HFF-Myc (cell line): ENCODE measurements around the gene RCOR3.
"Not testable (repeated sequence)": the region's sequence is repeated elsewhere in the genome, so short reads cannot be mapped to it uniquely, and the experiment has no call there.

Experiments used
- DNase-seq: peaks from one replicate; pipeline ENCODE4 v3.0.0-alpha.2; 2011; ENCODE audit warnings: low read depth; ENCODE audit errors: extremely low read depth
- H3K4me3 ChIP-seq: replicated peaks from 2 replicates; pipeline ENCODE4 v1.5.1; 2011; ENCODE audit warnings: low read depth, mild to moderate bottlenecking, control low read depth, low read length
- TF ChIP-seq, protein P1 (sequence below): IDR thresholded peaks from 2 replicates; pipeline ENCODE4 v1.5.1; 2012; ENCODE audit warnings: mild to moderate bottlenecking, low read depth, low read length, control low read depth; ENCODE audit errors: missing control alignments

RCOR3 gene

DNA sequence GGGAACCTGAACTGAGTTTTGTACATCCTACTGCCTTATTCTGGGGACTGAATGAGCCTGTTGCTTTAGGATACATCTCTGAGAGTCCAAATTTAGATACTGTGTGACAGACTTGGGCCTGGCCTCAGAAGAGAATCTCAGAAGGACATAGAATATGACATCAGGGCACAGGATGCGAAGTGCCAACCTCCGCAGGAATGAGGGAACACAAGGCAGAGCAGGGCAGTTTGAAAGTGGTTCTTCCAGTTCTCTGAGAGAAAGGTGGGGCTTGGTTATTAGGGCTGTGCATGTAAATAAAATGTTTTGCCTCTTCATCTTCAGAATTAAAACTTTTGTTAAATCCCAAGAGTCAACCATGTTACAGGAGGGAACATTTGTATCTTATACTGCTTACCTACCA is 90.6 kb downstream of the RCOR3 start:
- no peak for DNase-seq
- TF ChIP-seq, protein P1, sequence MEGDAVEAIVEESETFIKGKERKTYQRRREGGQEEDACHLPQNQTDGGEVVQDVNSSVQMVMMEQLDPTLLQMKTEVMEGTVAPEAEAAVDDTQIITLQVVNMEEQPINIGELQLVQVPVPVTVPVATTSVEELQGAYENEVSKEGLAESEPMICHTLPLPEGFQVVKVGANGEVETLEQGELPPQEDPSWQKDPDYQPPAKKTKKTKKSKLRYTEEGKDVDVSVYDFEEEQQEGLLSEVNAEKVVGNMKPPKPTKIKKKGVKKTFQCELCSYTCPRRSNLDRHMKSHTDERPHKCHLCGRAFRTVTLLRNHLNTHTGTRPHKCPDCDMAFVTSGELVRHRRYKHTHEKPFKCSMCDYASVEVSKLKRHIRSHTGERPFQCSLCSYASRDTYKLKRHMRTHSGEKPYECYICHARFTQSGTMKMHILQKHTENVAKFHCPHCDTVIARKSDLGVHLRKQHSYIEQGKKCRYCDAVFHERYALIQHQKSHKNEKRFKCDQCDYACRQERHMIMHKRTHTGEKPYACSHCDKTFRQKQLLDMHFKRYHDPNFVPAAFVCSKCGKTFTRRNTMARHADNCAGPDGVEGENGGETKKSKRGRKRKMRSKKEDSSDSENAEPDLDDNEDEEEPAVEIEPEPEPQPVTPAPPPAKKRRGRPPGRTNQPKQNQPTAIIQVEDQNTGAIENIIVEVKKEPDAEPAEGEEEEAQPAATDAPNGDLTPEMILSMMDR: no peak
- H3K4me3 ChIP-seq: no peak overlapping the region

DNA sequence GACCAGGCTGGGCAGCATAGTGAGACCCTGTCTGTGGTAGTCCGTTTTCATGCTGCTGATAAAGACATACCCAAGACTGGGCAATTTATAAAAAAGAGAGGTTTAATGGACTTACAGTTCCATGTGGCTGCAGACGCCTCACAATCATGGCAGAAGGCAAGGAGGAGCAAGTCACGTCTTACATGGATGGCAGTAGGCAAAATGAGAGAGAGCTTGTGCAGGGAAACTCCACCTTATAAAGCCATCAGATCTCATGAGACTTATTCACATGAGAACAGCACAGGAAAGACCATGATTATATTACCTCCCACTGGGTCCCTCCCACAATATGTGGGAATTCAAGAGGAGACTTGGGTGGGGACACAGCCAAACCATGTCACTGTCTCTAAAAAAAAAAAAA is 92.9 kb downstream of the RCOR3 start:
- DNase-seq, H3K4me3 ChIP-seq: not testable (repeated sequence)

GRCh38 chr1:211352465-211352864 is 93.3 kb downstream of the RCOR3 start:
- DNase-seq: no peak
- TF ChIP-seq, protein P1: no peak
- no peak overlapping the region for H3K4me3 ChIP-seq

DNA sequence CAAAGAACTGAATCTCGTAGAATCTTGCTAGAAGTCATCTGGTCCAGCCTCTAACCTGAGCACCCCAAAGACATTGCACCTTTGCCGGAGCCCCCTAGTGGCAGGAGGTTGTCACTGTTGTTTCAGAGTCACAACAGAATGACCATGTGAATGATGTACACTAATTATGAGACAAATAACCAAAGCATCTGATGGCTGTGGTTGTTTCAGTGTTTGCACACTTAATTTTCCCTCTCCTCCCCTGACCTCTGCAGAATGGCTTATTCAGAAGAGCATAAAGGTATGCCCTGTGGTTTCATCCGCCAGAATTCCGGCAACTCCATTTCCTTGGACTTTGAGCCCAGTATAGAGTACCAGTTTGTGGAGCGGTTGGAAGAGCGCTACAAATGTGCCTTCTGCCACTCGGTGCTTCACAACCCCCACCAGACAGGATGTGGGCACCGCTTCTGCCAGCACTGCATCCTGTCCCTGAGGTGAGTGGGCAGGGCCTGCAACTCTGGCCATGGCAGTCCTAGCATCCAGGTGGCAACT is 93.9 kb downstream of the RCOR3 start:
- no peak overlapping the region for H3K4me3 ChIP-seq
- TF ChIP-seq, protein P1: peak; percentile 84
- no peak for DNase-seq

- no peak overlapping the region for H3K4me3 ChIP-seq
- DNase-seq: no peak
- TF ChIP-seq, protein P1: no peak
These were observed 94.5 kb downstream of the RCOR3 start for GRCh38 chr1:211353562-211354212.

DNA sequence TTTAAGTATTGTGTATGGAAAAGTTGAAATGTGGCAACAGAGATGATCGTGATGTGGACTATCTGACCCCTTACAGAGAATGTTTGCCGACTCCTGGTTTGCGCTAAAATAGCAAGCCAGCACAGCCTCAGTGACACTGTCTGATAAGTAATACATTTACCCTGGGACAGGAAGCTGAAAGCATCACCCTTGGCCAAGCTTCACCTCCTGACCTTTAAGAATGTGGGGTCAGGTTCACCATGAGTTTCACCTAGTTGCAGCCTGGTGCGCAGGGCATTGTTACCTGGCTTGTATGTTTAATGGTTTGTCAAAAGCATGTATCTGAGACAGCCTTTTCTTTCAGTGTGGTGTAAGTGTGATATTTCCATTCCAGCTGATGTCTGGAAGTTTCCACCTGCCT is 96.7 kb downstream of the RCOR3 start:
- DNase-seq: no peak
- H3K4me3 ChIP-seq: no peak overlapping the region
- TF ChIP-seq, protein P1: no peak

DNA sequence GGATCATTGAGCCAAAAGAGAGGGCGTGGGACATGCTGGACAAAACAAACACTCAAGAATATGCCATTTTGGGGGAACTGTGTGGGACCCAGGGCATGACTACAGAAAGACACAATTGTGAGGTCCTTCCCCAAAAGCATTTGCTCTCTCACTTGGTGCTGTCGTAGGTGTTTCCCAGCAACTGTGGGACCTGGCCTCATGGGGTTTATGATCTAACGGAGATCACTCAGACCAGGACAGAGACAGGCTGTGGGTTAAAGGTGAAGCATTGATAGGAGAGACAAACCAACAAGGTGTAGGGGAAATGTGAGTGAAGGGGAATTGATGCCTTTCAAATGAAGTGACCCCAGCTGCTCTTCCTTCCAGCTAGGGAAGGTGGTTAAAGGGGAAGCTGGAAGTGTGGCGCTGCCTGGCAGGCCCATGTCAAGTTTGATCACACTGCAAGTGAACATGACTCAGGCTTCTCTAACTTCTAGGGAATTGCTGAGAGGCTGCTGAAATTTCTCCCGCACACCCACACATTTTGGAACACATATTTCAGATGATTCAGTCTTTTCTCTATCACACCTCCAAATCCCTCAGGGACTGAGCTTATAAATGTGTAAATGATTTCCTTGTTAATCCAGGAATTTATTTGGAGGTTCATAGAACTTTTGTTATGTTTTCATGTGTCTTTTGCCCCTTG is 97.7 kb downstream of the RCOR3 start:
- TF ChIP-seq, protein P1: no peak
- no peak for DNase-seq
- no peak overlapping the region for H3K4me3 ChIP-seq
